ENCODE measurements around the gene TCEAL2. TPM values are rescaled to one million over a fixed set of nuclear protein-coding genes. Genes with fewer than 3 reads are reported as not detected.
"Not testable (repeated sequence)": the region's sequence is repeated elsewhere in the genome, so short reads cannot be mapped to it uniquely, and the experiment has no call there.

The TCEAL2 gene
- total RNA-seq, 4 donors from 2014 or later: 0.49 to 1.5 TPM; not detected in 2

DNA sequence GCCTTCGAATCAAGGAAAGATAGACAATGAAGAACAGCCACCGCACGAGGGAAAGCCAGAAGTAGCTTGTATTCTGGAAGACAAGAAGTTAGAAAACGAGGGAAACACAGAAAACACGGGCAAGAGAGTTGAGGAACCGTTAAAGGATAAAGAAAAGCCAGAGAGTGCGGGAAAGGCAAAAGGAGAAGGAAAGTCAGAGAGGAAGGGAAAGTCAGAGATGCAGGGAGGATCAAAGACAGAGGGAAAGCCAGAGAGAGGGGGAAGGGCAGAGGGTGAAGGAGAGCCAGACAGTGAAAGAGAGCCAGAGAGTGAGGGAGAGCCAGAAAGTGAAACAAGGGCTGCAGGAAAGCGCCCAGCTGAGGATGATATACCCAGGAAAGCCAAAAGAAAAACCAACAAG lies 1.4 kb downstream of the TCEAL2 start:
- Histone ChIP-seq H3K4me1 (no peaks in the 10 kb centered on the region), H3K9me3 (no peaks in the 10 kb centered on the region), H3K36me3 (no peaks in the 10 kb centered on the region), H3K4me3 (no peak overlapping the region), H3K27ac (no peak overlapping the region), H3K27me3 (peaks cover 5% of the 10 kb centered on the region)
- no peak for DNase-seq (ENCODE audit: low spot score in 2 of 2)
- WGBS: 32% methylated on average over 8 of the region's 8 CpGs
- no peak for TF ChIP-seq POLR2A (IDR thresholded peaks at IDR 0.05)

DNA sequence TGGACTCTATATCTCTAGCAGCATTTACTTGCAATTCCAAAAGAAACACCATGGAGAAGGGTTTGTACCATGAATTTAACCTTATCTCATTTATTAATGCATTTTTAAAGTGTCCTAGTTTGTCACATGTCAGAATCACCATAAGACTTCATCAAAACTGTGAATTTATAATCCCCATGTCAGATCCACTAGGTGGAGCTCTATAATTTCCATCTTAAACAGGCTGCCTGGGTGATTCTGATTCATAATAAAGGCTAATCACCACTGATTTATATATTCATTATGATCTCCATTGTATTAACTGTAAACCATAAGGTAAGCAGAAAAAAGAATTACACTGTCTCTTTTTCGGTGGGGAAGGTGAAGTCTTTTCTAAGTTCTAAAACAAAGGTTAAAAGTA lies 4.0 kb downstream of the TCEAL2 start:
- DNase-seq (ENCODE audit: low spot score in 2 of 2): no peak
- no peak overlapping the region for H3K4me3 ChIP-seq
- peaks cover 5% of the 10 kb centered on the region for H3K27me3 ChIP-seq
- no peak for TF ChIP-seq POLR2AphosphoS5 (IDR thresholded peaks at IDR 0.05)
- no peak for TF ChIP-seq POLR2A (IDR thresholded peaks at IDR 0.05)
- TF ChIP-seq, protein P1, sequence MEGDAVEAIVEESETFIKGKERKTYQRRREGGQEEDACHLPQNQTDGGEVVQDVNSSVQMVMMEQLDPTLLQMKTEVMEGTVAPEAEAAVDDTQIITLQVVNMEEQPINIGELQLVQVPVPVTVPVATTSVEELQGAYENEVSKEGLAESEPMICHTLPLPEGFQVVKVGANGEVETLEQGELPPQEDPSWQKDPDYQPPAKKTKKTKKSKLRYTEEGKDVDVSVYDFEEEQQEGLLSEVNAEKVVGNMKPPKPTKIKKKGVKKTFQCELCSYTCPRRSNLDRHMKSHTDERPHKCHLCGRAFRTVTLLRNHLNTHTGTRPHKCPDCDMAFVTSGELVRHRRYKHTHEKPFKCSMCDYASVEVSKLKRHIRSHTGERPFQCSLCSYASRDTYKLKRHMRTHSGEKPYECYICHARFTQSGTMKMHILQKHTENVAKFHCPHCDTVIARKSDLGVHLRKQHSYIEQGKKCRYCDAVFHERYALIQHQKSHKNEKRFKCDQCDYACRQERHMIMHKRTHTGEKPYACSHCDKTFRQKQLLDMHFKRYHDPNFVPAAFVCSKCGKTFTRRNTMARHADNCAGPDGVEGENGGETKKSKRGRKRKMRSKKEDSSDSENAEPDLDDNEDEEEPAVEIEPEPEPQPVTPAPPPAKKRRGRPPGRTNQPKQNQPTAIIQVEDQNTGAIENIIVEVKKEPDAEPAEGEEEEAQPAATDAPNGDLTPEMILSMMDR (IDR thresholded peaks at IDR 0.05): no peak
- TF ChIP-seq EP300 (IDR thresholded peaks at IDR 0.05): no peak
- no peaks in the 10 kb centered on the region for H3K9me3 ChIP-seq
- no peaks in the 10 kb centered on the region for H3K36me3 ChIP-seq
- 52% methylated on average over 1 of the region's 1 CpG for WGBS
- H3K27ac ChIP-seq: no peak overlapping the region
- no peaks in the 10 kb centered on the region for H3K4me1 ChIP-seq

DNA sequence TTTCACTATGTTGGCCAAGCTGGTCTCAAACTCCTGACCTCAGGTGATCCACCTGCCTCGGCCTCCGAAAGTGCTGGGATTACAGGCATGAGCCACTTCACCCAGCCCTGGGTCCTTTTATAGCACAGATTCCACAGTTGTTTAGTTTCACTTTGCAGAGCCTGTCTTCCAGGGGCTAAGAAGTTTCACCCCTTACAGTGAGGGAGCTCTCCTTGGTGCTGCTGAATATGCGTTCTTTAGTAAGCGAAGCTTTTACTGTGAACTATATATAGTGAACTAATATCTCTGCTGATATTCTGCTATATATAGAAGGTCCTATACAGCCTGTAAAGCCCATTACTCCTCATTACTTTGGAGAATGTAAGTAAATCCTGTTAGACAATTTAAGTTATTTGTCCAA lies 12.6 kb downstream of the TCEAL2 start:
- no peak overlapping the region for H3K27ac ChIP-seq
- WGBS: 67% methylated on average over 4 of the region's 4 CpGs
- H3K4me3 ChIP-seq: no peak overlapping the region
- TF ChIP-seq POLR2A (IDR thresholded peaks at IDR 0.05) (no peak), EP300 (IDR thresholded peaks at IDR 0.05) (no peak), POLR2AphosphoS5 (IDR thresholded peaks at IDR 0.05) (no peak)
- TF ChIP-seq, protein P1 (IDR thresholded peaks at IDR 0.05): no peak
- H3K27me3 ChIP-seq: peaks cover 12% of the 10 kb centered on the region
- no peaks in the 10 kb centered on the region for H3K36me3 ChIP-seq
- DNase-seq (ENCODE audit: low spot score in 2 of 2): no peak
- H3K9me3 ChIP-seq: no peaks in the 10 kb centered on the region
- H3K4me1 ChIP-seq: no peaks in the 10 kb centered on the region

DNA sequence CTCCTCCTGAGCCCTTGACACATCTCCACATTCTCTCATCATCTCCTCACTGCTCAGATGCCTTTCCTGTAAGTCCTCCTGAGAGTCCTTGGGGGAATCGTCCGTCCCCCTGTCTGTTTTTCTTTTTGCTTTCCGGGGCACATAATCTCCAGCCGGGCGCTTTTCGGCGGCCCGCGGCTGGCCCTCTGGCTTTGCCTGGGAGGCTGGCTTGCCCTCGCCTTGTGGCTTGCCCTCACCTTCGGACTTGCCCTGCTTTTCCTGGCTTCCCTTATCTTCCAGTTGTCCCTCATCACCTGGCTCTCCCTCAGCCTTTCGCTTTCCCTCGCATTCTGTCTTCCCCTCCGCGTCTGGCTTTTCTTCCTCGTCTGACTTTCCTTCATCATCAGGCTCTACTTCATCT lies 15.4 kb downstream of the TCEAL2 start:
- WGBS: 71% methylated on average over 16 of the region's 16 CpGs
- H3K4me3 ChIP-seq; DNase-seq (ENCODE audit: low spot score in 2 of 2); H3K4me1 ChIP-seq; H3K9me3 ChIP-seq; H3K27ac ChIP-seq; H3K36me3 ChIP-seq: not testable (repeated sequence)
- peaks cover 16% of the 10 kb centered on the region for H3K27me3 ChIP-seq

DNA sequence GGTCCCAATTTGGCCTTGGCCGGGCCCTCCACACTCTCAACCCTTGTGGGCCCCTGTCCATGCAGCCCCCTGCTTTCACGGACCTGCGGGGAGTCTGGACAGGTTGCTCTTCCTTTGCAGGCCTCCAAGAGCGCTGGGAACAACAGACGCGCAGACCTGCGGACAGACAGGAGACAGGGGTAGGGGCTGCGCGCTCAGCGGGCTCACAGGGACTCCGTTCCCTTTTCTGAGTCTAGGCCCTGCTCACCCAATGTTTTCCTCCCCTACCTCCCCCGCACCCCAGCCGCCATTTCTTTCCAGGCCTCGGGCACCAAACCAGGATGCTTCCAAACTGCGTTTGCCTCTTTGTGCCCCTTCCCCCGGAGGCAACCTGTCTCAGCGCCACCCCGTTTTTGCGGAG lies 16.2 kb downstream of the TCEAL2 start:
- 30% methylated on average over 19 of the region's 19 CpGs for WGBS
- peaks cover 16% of the 10 kb centered on the region for H3K27me3 ChIP-seq
- DNase-seq (ENCODE audit: low spot score in 2 of 2); H3K36me3 ChIP-seq; H3K27ac ChIP-seq; H3K4me3 ChIP-seq; H3K9me3 ChIP-seq; H3K4me1 ChIP-seq: not testable (repeated sequence)

DNA sequence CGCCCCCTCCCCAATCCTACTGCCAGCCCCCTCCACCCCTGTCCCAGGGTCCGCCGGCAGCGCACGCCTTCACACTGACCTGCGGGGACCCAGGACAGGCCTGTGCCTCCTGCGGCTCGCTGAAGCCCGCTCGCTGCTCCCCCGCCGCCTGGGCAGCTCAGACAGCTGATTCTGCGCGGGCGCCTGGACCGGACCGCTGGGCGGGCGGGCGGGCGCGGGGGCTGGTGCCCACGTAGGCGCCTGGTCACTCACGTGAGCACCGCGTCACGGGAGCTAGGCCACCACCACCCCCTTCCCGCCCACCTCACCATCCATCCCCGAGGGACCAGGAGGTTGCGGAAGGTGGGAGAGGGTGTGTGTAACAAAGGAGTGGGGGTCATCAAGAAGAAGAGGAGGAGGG lies 16.8 kb downstream of the TCEAL2 start, which contains the start of gene TCEAL6:
Gene TCEAL6, minus strand, starts transcription at position 208 of the 400 bp plus-strand sequence.
- H3K9me3 ChIP-seq; H3K4me3 ChIP-seq; H3K4me1 ChIP-seq; DNase-seq (ENCODE audit: low spot score in 2 of 2); H3K27ac ChIP-seq; H3K36me3 ChIP-seq: not testable (repeated sequence)
- WGBS: 39% methylated on average over 16 of the region's 31 CpGs
- H3K27me3 ChIP-seq: peaks cover 16% of the 10 kb centered on the region

DNA sequence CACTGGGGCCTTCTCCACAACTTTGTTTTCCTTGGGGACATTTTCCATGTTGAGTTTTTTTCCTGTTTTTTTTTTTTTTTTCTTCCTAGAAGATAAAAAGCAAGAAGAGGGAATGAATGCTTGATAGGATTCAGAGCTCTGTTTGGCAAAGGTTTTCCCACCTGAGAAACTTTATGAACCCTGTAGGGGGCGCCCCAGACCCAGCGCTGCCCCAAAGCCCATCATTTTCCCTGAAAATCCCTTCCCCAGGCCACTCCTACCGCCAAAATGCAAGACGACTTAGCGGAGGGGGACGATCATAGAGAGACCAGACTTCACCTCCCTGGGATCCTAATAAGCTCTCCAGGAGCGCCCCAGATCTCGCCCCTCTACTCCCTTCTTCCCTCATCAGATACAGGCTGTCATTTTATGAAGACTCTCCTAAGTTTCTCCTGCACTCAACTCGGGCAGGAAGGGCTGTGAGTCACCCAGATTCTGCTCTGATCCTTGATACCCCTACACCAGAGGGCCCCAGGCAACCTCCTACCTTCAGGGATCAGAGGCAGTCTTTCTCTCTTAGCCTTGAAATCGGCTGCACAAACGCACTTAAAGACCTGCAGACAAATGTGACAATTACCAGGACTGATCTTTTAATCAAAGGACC lies 28.9 kb downstream of the TCEAL2 start:
- no peaks in the 10 kb centered on the region for H3K36me3 ChIP-seq
- WGBS: 19% methylated on average over 11 of the region's 11 CpGs
- DNase-seq (ENCODE audit: low spot score in 2 of 2): no peak
- peak overlapping the region; percentile 52 for H3K4me3 ChIP-seq
- TF ChIP-seq EP300 (IDR thresholded peaks at IDR 0.05): no peak
- TF ChIP-seq, protein P1 (IDR thresholded peaks at IDR 0.05): peak in 1 of 2 donors; percentile 17
- no peaks in the 10 kb centered on the region for H3K9me3 ChIP-seq
- H3K4me1 ChIP-seq: peaks cover 4% of the 10 kb centered on the region
- H3K27me3 ChIP-seq: no peaks in the 10 kb centered on the region
- H3K27ac ChIP-seq: no peak overlapping the region

Data from suprapubic skin (tissue), 4 donors.